K562 (cell line): ENCODE measurements around the gene NDUFAF5. TPM values are rescaled to one million over a fixed set of nuclear protein-coding genes. Genes with fewer than 3 reads are reported as not detected.

Source experiments
- ATAC-seq: fragments of 200-7000 bp; cut with Tn5 transposase; 3 replicates; pipeline ENCODE4 v1.9.1; 2020; ENCODE audit warnings: moderate library complexity
- BruUV-seq: library from RNA; stranded (reverse); fragments of 400-500 nt; replicated peaks from 2 replicates; lab custom pipeline; 2021; lab: Mats Ljungman, UMichigan
- CTCF ChIA-PET: fragments of 300-600 bp; formaldehyde crosslinking; extraction: SDS; loops from one replicate; lab custom pipeline; 2021; ENCODE audit warnings: low intra/inter-chr PET ratio; lab: Yijun Ruan, JAX
- POLR2A ChIA-PET: fragments of 300-600, 350-650 bp; sonication (Branson Sonifier 250); formaldehyde crosslinking; extraction: SDS; loops from one replicate; lab custom pipeline; 2021; ENCODE audit warnings: antibody characterized with exemption, inconsistent platforms; lab: Yijun Ruan, JAX
- DNase-seq, 4 experiments: peaks; one replicate each; pipeline versions ENCODE4 v3.0.0 to v3.0.0-alpha.2; 2011 to 2018; ENCODE audit warnings: low spot score in 3 of 4, mixed read lengths in 3 of 4; ENCODE audit errors: extremely low read depth in 1 of 4
- FAIRE-seq: peaks from 2 replicates; lab custom pipeline; 2011; peaks lifted over from hg19 to GRCh38; lab: Jason Lieb, UNC
- H2AFZ ChIP-seq: 2 replicates; pipeline ENCODE4 v1.6.0; 2011; ENCODE audit warnings: low read depth, low read length, control low read depth, inconsistent platforms
- H3K27ac ChIP-seq: fragments of 200-600 bp; 3 replicates; pipeline ENCODE4 v1.8.0; 2011; ENCODE audit warnings: low read depth, mild to moderate bottlenecking, control low read depth, inconsistent platforms, low read length, moderate library complexity, mixed read lengths; ENCODE audit errors: extremely low read depth
- H3K27me3 ChIP-seq, 2 experiments: fragments of 300-600 bp in 1 of 2; 2 replicates in 1 of 2; 3 replicates in 1 of 2; pipeline versions ENCODE4 v1.6.0 to v1.8.0; 2011; ENCODE audit warnings: inconsistent platforms in 2 of 2, low read length in 2 of 2, mild to moderate bottlenecking in 1 of 2, mixed read lengths in 1 of 2, moderate library complexity in 1 of 2; ENCODE audit not compliant: control insufficient read depth in 2 of 2, insufficient read depth in 2 of 2
- H3K36me3 ChIP-seq: fragments of 300-600 bp; 3 replicates; pipeline ENCODE4 v1.8.0; 2011; ENCODE audit warnings: mild to moderate bottlenecking, low read length, inconsistent platforms; ENCODE audit not compliant: control insufficient read depth, insufficient read depth
- H3K4me1 ChIP-seq, 2 experiments: fragments of 200-600 bp in 1 of 2; replicated peaks in 1 of 2; 2 replicates in 1 of 2; 3 replicates in 1 of 2; pipeline versions ENCODE4 v1.5.1 to v1.8.0; 2011; ENCODE audit warnings: inconsistent platforms in 2 of 2, low read length in 2 of 2, mild to moderate bottlenecking in 1 of 2, mixed read lengths in 1 of 2, moderate library complexity in 1 of 2; ENCODE audit not compliant: control insufficient read depth in 2 of 2, insufficient read depth in 2 of 2
- H3K4me2 ChIP-seq: 2 replicates; pipeline ENCODE4 v1.6.1; 2011; ENCODE audit warnings: low read length, control low read depth, inconsistent platforms, mixed read lengths; ENCODE audit not compliant: insufficient read depth
- H3K4me3 ChIP-seq: fragments of 200-600 bp; sonication (generic), shearing (Covaris generic); 2 replicates; pipeline ENCODE4 v1.5.1; 2016; ENCODE audit warnings: control low read depth, inconsistent platforms
- H3K79me2 ChIP-seq: fragments of 200-600 bp; 3 replicates; pipeline ENCODE4 v1.8.0; 2011; ENCODE audit warnings: low read length, inconsistent platforms; ENCODE audit not compliant: control insufficient read depth, insufficient read depth
- H3K9ac ChIP-seq, 2 experiments: 2 replicates each; pipeline versions ENCODE4 v1.6.0 to v1.6.1; 2011; ENCODE audit warnings: low read depth in 2 of 2, low read length in 2 of 2, control low read depth in 1 of 2, inconsistent platforms in 1 of 2, mild to moderate bottlenecking in 1 of 2, mixed read lengths in 1 of 2; ENCODE audit not compliant: insufficient read depth in 1 of 2
- H3K9me1 ChIP-seq: one replicate; pipeline ENCODE4 v1.6.0; 2011; ENCODE audit warnings: inconsistent platforms, mild to moderate bottlenecking, low read length, moderate library complexity; ENCODE audit not compliant: control insufficient read depth, insufficient read depth
- H3K9me3 ChIP-seq: replicated peaks from 2 replicates; pipeline ENCODE4 v1.5.1; 2011; ENCODE audit warnings: low read depth, low read length, inconsistent platforms; ENCODE audit not compliant: control insufficient read depth, insufficient read depth
- H4K20me1 ChIP-seq: replicated peaks from 2 replicates; pipeline ENCODE4 v1.6.1; 2011; ENCODE audit warnings: low read length, inconsistent platforms, mixed read lengths; ENCODE audit not compliant: control insufficient read depth, insufficient read depth
- ATF1 ChIP-seq, 2 experiments: fragments of 450-650 bp in 1 of 2; IDR thresholded peaks; 2 replicates each; pipeline ENCODE4 v1.6.1; 2016; ENCODE audit warnings: missing compliant biosample characterization in 1 of 2, missing genetic modification characterization in 1 of 2
- CTBP1 ChIP-seq: fragments of 450-650 bp; IDR thresholded peaks from 2 replicates; pipeline ENCODE4 v1.6.1; 2016; ENCODE audit warnings: borderline replicate concordance
- E2F3 ChIP-seq: fragments of 250-450 bp; sonication (Bioruptor Pico); IDR thresholded peaks from 2 replicates; pipeline ENCODE4 v1.4.0; 2020; ENCODE audit warnings: mild to moderate bottlenecking
- MEIS2 ChIP-seq: fragments of 450-650 bp; IDR thresholded peaks from 2 replicates; pipeline ENCODE4 v1.6.1; 2014; ENCODE audit warnings: mild to moderate bottlenecking; ENCODE audit not compliant: partially characterized antibody
- NCOA1 ChIP-seq: fragments of 450-650 bp; IDR thresholded peaks from 2 replicates; pipeline ENCODE4 v1.6.1; 2016; ENCODE audit warnings: low read depth
- RHOXF2B ChIP-seq: fragments of 250-450 bp; sonication (Bioruptor Pico); conservative IDR thresholded peaks from 2 replicates; pipeline ENCODE4 v1.5.1; 2021
- TOE1 ChIP-seq, 2 experiments: fragments of 450-650 bp in 1 of 2; sonication (generic) in 1 of 2; formaldehyde crosslinking in 1 of 2; IDR thresholded peaks; 2 replicates each; pipeline versions ENCODE4 v1.7.1 to v1.8.0; 2016 to 2022; ENCODE audit warnings: borderline replicate concordance in 2 of 2, mild to moderate bottlenecking in 2 of 2, antibody characterized with exemption in 1 of 2, inconsistent platforms in 1 of 2, low read depth in 1 of 2, missing genetic modification reagents in 1 of 2, moderate library complexity in 1 of 2
- ZNF431 ChIP-seq: sonication (generic); formaldehyde crosslinking; IDR thresholded peaks from 2 replicates; pipeline ENCODE4 v1.8.0; 2022; ENCODE audit warnings: mild to moderate bottlenecking, missing genetic modification reagents
- ZNF589 ChIP-seq: fragments of 200-800 bp; sonication (Bioruptor generic); IDR thresholded peaks from 2 replicates; pipeline ENCODE4 v1.6.1; 2016; ENCODE audit warnings: low read depth, missing genetic modification characterization, missing compliant biosample characterization
- WGBS: fragments of 100-300 bp; shearing (Covaris generic); methylation state at CpG from one replicate; pipeline ENCODE4 v1.1.6; 2016; ENCODE audit warnings: low coverage, mixed read lengths; ENCODE audit not compliant: insufficient coverage; ENCODE audit errors: missing lambda C conversion rate; 5-methylcytosine and 5-hydroxymethylcytosine counted together
- in situ Hi-C: fragments of 300-500 bp; cut with MboI; formaldehyde crosslinking; loops from 4 replicates; pipeline ENCODE4 v1.15.0; 2018; ENCODE audit warnings: inconsistent platforms, mixed read lengths
- intact Hi-C: fragments of 100-400 bp; cut with micrococcal nuclease; formaldehyde crosslinking; loops from 2 replicates; pipeline ENCODE4 v1.14.2; 2022
- polyA plus RNA-seq, 8 experiments: library from polyadenylated mRNA; depleted of rRNA in 4 of 8; stranded (reverse) in 5 of 8; unstranded in 3 of 8; fragments of >200 nt; fragmentation: Nextera tagmentation in 2 of 8; fragmentation: Illumina TruSeq in 1 of 8; extraction: Ambion mirVana in 2 of 8; extraction: Trizol in 1 of 8; gene quantifications; 2 replicates each; pipeline versions ENCODE4 v1.2.1 to v1.2.3, GENCODE V29; 2011 to 2014; ENCODE audit warnings: inconsistent platforms in 1 of 8, missing spikeins in 1 of 8
- total RNA-seq, 7 experiments: library from RNA; depleted of rRNA in 6 of 7; stranded (reverse); fragments of >200 nt in 6 of 7; fragmentation: Illumina TruSeq in 2 of 7; extraction: Trizol in 2 of 7; gene quantifications; 2 replicates each; pipeline versions ENCODE4 v1.2.1 to v1.2.3, GENCODE V29; 2011 to 2021; ENCODE audit warnings: low replicate concordance in 1 of 7
- TF ChIP-seq, protein P1 (sequence below): sonication (generic); formaldehyde crosslinking; IDR thresholded peaks from 2 replicates; pipeline ENCODE4 v1.5.0; 2020; ENCODE audit warnings: missing genetic modification reagents
- TF ChIP-seq, protein P2 (sequence below): fragments of 450-650 bp; formaldehyde crosslinking; IDR thresholded peaks from 2 replicates; pipeline ENCODE4 v1.4.0; 2022; ENCODE audit warnings: missing genetic modification characterization
- TF ChIP-seq, protein P3 (sequence below): IDR thresholded peaks from 2 replicates; pipeline ENCODE4 v1.6.1; 2011; ENCODE audit warnings: borderline replicate concordance, low read depth, mild to moderate bottlenecking, moderate library complexity, low read length; ENCODE audit not compliant: insufficient read depth, poor library complexity, severe bottlenecking
- TF ChIP-seq, protein P4 (sequence below): sonication (generic); formaldehyde crosslinking; IDR thresholded peaks from 2 replicates; pipeline ENCODE4 v1.8.1; 2023; ENCODE audit warnings: mild to moderate bottlenecking, missing genetic modification reagents

Gene NDUFAF5
- total and polyA plus RNA-seq, 9 of the 15 experiments (the other 6 are each of a cell fraction or from before 2014, with no cell fraction given): 17.2 to 33.1 (median 27.3) TPM

DNA sequence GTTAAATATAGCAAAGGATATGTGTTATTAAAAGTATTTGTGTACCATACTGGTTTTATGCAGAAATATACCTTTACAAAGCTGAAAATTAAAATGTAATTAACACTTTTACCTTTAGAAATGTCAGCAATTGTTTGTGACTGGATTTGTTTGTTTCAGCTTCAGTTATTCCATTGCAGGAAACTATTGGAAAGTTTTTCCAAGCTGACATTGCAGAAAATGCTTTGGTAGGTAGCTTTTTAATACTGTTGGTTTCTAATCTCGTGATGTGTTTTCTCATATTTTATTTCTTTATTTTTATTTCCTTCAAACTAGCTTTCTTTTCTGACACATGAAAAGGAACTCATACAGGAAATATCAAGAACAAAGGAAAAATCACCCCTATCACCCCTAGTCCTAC lies 8.2 kb downstream of the NDUFAF5 start (continued):
- TF ChIP-seq, protein P1, sequence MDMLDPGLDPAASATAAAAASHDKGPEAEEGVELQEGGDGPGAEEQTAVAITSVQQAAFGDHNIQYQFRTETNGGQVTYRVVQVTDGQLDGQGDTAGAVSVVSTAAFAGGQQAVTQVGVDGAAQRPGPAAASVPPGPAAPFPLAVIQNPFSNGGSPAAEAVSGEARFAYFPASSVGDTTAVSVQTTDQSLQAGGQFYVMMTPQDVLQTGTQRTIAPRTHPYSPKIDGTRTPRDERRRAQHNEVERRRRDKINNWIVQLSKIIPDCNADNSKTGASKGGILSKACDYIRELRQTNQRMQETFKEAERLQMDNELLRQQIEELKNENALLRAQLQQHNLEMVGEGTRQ (CRISPR knock-in tag): no peak
- TF ChIP-seq CTBP1: no peak
- no peak for TF ChIP-seq ZNF431 (CRISPR knock-in tag)
- TF ChIP-seq RHOXF2B (CRISPR knock-in tag): no peak
- TF ChIP-seq, all 486 proteins: peak for 0

DNA sequence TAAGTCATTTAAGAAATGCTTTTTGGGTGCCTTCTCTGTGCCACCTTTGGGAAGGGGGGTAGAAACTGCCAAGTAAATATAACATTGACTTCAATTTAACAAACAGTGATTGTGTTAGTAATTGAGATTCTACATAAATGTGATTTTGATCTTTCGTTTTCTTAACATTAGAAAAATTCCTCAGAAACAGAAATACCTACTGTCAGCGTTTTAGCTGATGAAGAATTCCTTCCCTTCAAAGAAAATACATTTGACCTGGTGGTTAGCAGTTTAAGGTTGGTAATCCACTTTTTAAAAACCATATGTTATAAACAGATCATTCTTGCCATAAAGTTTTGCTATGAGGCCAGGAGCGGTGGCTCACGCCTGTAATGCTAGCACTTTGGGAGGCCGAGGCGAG lies 9.8 kb downstream of the NDUFAF5 start:
- TF ChIP-seq, protein P2, sequence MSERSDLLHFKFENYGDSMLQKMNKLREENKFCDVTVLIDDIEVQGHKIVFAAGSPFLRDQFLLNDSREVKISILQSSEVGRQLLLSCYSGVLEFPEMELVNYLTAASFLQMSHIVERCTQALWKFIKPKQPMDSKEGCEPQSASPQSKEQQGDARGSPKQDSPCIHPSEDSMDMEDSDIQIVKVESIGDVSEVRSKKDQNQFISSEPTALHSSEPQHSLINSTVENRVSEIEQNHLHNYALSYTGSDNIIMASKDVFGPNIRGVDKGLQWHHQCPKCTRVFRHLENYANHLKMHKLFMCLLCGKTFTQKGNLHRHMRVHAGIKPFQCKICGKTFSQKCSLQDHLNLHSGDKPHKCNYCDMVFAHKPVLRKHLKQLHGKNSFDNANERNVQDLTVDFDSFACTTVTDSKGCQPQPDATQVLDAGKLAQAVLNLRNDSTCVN (CRISPR knock-in tag): no peak
- TF ChIP-seq, protein P3, sequence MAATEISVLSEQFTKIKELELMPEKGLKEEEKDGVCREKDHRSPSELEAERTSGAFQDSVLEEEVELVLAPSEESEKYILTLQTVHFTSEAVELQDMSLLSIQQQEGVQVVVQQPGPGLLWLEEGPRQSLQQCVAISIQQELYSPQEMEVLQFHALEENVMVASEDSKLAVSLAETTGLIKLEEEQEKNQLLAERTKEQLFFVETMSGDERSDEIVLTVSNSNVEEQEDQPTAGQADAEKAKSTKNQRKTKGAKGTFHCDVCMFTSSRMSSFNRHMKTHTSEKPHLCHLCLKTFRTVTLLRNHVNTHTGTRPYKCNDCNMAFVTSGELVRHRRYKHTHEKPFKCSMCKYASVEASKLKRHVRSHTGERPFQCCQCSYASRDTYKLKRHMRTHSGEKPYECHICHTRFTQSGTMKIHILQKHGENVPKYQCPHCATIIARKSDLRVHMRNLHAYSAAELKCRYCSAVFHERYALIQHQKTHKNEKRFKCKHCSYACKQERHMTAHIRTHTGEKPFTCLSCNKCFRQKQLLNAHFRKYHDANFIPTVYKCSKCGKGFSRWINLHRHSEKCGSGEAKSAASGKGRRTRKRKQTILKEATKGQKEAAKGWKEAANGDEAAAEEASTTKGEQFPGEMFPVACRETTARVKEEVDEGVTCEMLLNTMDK: no peak
- TF ChIP-seq ATF1 (CRISPR knock-in tag; IDR thresholded peaks at IDR 0.05) (no peak), ATF1 (tag; IDR thresholded peaks at IDR 0.05) (no peak), ZNF589 (no peak), NCOA1 (no peak), E2F3 (CRISPR knock-in tag) (no peak), MEIS2 (no peak), TOE1 (IDR thresholded peaks at IDR 0.05; ENCODE audit: borderline replicate concordance) (no peak), TOE1 (CRISPR knock-in tag; IDR thresholded peaks at IDR 0.05; ENCODE audit: borderline replicate concordance, low read depth) (no peak)
- TF ChIP-seq, protein P4, sequence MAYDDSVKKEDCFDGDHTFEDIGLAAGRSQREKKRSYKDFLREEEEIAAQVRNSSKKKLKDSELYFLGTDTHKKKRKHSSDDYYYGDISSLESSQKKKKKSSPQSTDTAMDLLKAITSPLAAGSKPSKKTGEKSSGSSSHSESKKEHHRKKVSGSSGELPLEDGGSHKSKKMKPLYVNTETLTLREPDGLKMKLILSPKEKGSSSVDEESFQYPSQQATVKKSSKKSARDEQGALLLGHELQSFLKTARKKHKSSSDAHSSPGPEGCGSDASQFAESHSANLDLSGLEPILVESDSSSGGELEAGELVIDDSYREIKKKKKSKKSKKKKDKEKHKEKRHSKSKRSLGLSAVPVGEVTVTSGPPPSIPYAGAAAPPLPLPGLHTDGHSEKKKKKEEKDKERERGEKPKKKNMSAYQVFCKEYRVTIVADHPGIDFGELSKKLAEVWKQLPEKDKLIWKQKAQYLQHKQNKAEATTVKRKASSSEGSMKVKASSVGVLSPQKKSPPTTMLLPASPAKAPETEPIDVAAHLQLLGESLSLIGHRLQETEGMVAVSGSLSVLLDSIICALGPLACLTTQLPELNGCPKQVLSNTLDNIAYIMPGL (CRISPR knock-in tag): no peak
- Histone ChIP-seq H3K79me2 (no peaks in the 10 kb centered on the region), H3K4me2 (no peak overlapping the region), H3K4me1 (no peaks in the 10 kb centered on the region), H3K4me3 (no peak overlapping the region), H3K9me3 (no peaks in the 10 kb centered on the region), H3K27me3 (no peaks in the 10 kb centered on the region), H4K20me1 (no peaks in the 10 kb centered on the region), H3K27ac (no peak overlapping the region), H3K9ac (no peak overlapping the region), H3K36me3 (peaks cover 92% of the 10 kb centered on the region), H3K9me1 (no peaks in the 10 kb centered on the region), H2AFZ (no peak overlapping the region)
- no peak for ATAC-seq
- ChIA-PET POLR2A (no interaction called here), CTCF (no interaction called here)
- no peak for FAIRE-seq
- intact Hi-C loops: no loop called here
- in situ Hi-C loops: no loop called here
- DNase-seq: no peak
- no TSS peak for BruUV-seq
- 100% methylated on average over 6 of the region's 6 CpGs for WGBS
